ENCODE results near the gene CHCHD6. TPM values are rescaled to one million over a fixed set of nuclear protein-coding genes. Genes with fewer than 3 reads are reported as not detected.

The CHCHD6 gene
- total RNA-seq, 3 donors from 2014 or later (not counting 1 experiment from before 2014, with no cell fraction given) = 5.3 to 9.9 (median 8.3) TPM

GRCh38 chr3:126995926-126996512, 292.0 kb downstream of the CHCHD6 start:
- no peak for TF ChIP-seq CTCF (IDR thresholded peaks at IDR 0.05)
- H3K27me3 ChIP-seq (ENCODE audit: control insufficient read depth, insufficient read depth, low read length) = no peaks in the 10 kb centered on the region
- Mint-ChIP-seq H3K4me1 (no peaks in the 10 kb centered on the region), H3K9me3 (no peaks in the 10 kb centered on the region), H3K36me3 (no peaks in the 10 kb centered on the region), H3K4me3 (no peak overlapping the region), H3K27me3 (ENCODE audit: low read depth in 2 of 2) (no peaks in the 10 kb centered on the region), H3K27ac (no peak overlapping the region)
- H3K36me3 ChIP-seq (ENCODE audit: control insufficient read depth, insufficient read depth, low read length) = no peaks in the 10 kb centered on the region
- ATAC-seq (no peak), DNase-seq (no peak)
- no peaks in the 10 kb centered on the region for H3K9me3 ChIP-seq (ENCODE audit: control insufficient read depth, insufficient read depth, low read length)
- H3K4me1 ChIP-seq (ENCODE audit: control insufficient read depth, insufficient read depth, low read length) = no peaks in the 10 kb centered on the region
- H3K4me3 ChIP-seq (ENCODE audit: low read length) = no peak overlapping the region
- intact Hi-C loops (cut with micrococcal nuclease) = loop anchor here (10.0 kb wide), 1 partner anchor 241 kb away; no protein-coding TSS in a partner anchor
- 90% methylated on average over 10 of the region's 11 CpGs for WGBS (ENCODE audit: insufficient coverage)
- no peak overlapping the region for H3K27ac ChIP-seq (ENCODE audit: low read length)

GRCh38 chr3:126996905-126997304, 292.9 kb downstream of the CHCHD6 start:
- no peaks in the 10 kb centered on the region for H3K27me3 Mint-ChIP-seq (ENCODE audit: low read depth in 2 of 2)
- DNase-seq = no peak
- no peaks in the 10 kb centered on the region for H3K4me1 Mint-ChIP-seq
- Histone ChIP-seq H3K4me3 (ENCODE audit: low read length) (no peak overlapping the region), H3K36me3 (ENCODE audit: control insufficient read depth, insufficient read depth, low read length) (no peaks in the 10 kb centered on the region), H3K27me3 (ENCODE audit: control insufficient read depth, insufficient read depth, low read length) (no peaks in the 10 kb centered on the region), H3K4me1 (ENCODE audit: control insufficient read depth, insufficient read depth, low read length) (no peaks in the 10 kb centered on the region), H3K27ac (ENCODE audit: low read length) (no peak overlapping the region), H3K9me3 (ENCODE audit: control insufficient read depth, insufficient read depth, low read length) (no peaks in the 10 kb centered on the region)
- ATAC-seq = no peak
- H3K4me3 Mint-ChIP-seq = no peak overlapping the region
- WGBS (ENCODE audit: insufficient coverage) = 89% methylated on average over 7 of the region's 7 CpGs
- intact Hi-C loops (cut with micrococcal nuclease) = loop anchor here (10.0 kb wide), 1 partner anchor 242 kb away; no protein-coding TSS in a partner anchor
- H3K27ac Mint-ChIP-seq = no peak overlapping the region
- TF ChIP-seq CTCF (IDR thresholded peaks at IDR 0.05) = no peak
- no peaks in the 10 kb centered on the region for H3K9me3 Mint-ChIP-seq
- no peaks in the 10 kb centered on the region for H3K36me3 Mint-ChIP-seq

GRCh38 chr3:126997455-126998038, 293.5 kb downstream of the CHCHD6 start:
- H3K9me3 ChIP-seq (ENCODE audit: control insufficient read depth, insufficient read depth, low read length) = no peaks in the 10 kb centered on the region
- H3K27me3 Mint-ChIP-seq (ENCODE audit: low read depth in 2 of 2) = no peaks in the 10 kb centered on the region
- no peak overlapping the region for H3K4me3 ChIP-seq (ENCODE audit: low read length)
- no peak for TF ChIP-seq CTCF (IDR thresholded peaks at IDR 0.05)
- no peaks in the 10 kb centered on the region for H3K36me3 Mint-ChIP-seq
- H3K4me1 Mint-ChIP-seq = no peaks in the 10 kb centered on the region
- H3K4me1 ChIP-seq (ENCODE audit: control insufficient read depth, insufficient read depth, low read length) = no peaks in the 10 kb centered on the region
- ATAC-seq (no peak), DNase-seq (no peak)
- no peaks in the 10 kb centered on the region for H3K9me3 Mint-ChIP-seq
- no peak overlapping the region for H3K27ac Mint-ChIP-seq
- no peaks in the 10 kb centered on the region for H3K36me3 ChIP-seq (ENCODE audit: control insufficient read depth, insufficient read depth, low read length)
- no peak overlapping the region for H3K4me3 Mint-ChIP-seq
- no peak overlapping the region for H3K27ac ChIP-seq (ENCODE audit: low read length)
- intact Hi-C loops (cut with micrococcal nuclease) = loop anchor here (10.0 kb wide), 1 partner anchor 243 kb away; no protein-coding TSS in a partner anchor
- H3K27me3 ChIP-seq (ENCODE audit: control insufficient read depth, insufficient read depth, low read length) = no peaks in the 10 kb centered on the region
- WGBS (ENCODE audit: insufficient coverage) = 91% methylated on average over 19 of the region's 19 CpGs
